Measurements from ENCODE around the gene ATXN7L1.
A peak's percentile ranks its signal among the peaks of the same experiment; 100 is the strongest.

The ATXN7L1 gene

DNA sequence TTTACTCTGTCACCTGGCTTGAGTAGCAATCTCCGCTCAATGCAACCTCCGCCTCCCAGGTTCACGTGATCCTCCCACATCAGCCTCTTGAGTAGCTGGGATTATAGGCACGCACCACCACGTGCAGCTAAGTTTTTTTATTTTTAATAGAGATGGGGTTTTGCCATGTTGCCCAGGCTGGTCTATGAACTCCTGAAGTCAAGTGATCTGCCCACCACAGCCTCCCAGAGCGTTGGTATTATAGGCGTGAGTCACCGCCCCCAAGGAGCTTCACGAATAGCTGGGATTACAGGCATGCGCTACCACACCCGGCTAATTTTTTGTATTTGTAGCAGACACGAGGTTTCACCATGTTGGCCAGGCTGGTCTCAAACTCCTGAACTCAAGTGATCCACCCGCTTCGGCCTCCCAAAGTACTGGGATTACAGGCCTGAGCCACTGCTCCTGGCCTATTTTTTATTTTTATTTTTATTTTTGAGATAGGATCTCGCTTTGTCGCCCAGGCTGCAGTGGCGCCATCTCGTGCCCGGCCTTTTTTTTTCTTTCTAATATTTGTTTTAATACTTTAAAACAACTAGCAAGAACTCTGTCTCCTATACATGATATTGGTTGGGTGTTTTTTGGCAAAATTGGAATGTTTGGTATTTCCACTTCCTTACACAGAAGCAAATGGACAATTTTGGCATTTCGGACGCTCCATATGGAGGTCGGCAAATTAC is 296.2 kb downstream of the ATXN7L1 start:
- DNase-seq (ENCODE audit: low read depth), result peak; percentile 36

DNA sequence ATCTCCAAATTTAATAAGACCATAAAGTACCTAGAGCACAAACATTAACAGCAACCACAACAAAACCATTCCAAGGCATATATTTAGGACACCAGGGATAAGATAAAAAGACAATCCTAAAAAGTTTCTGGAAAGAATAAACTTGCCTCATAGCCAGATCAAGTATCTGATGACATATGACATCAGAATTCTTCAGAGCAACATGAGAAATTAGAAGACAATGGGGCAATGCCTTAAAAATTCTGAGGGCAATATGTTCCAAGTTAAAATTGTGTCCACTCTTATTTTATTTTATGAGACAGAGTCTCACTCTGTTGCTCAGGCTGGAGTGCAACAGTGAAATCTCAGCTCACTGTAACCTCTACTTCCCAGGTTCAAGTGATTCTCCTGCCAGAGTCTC is 297.9 kb downstream of the ATXN7L1 start:
- peak; percentile 10 for DNase-seq (ENCODE audit: low read depth)

DNA sequence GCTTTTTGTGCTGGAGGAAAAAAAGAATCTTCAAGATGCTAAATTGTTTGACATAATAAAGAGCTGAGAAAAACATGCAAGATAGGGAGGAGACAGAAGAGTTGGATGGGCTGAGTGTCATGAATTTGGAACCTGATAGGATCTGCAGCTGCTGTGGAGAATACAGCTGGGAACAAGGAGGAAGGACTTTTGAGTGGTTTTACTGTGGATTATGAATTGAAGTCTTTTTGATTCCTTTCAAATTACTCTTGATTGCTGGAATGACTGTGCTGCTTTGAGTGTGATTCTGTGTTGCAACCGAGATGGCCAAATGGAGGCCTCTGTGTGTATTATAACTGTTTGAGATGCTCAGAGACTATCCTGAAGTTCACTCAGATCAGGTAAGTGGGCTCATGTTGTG is 299.1 kb downstream of the ATXN7L1 start:
- DNase-seq (ENCODE audit: low read depth), result no peak

DNA sequence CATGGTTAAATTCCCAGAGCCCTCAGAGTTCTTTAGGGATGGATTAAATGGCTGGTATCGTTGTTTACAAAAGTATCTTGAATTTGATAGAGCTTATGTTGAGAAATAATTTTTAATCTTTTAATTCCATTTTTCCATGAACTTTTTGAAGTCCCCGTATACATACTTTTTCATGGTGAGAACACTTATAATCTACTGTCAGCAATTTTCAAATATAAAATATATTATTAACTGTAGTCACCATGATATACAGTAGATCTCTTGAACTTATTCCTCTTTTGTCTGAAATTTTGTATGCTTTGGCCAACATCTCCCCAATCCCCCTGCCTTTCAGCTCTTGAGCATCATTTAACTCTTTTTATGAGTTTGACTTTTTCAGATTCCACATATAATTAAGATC is 304.5 kb downstream of the ATXN7L1 start:
- DNase-seq (ENCODE audit: low read depth), result no peak

DNA sequence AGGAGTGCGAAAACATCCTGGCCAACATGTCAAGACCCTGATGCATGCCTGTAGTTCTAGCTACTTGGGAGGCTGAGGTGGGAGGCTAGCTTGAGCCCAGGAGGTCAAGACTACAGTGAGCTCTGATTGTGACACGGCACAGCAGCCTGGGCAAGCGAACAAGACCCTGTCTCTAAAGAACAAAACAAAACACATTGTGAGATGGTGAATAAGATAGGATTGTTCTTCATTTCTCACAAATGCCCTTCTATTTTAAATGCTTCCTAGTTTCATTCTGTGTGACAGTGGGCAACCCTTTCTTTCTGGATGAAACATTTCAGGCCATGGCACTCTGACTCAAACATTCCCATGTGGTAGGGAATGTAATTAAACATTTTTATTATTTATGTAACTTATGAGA is 308.6 kb downstream of the ATXN7L1 start:
- peak; percentile 11 for DNase-seq (ENCODE audit: low read depth)

DNA sequence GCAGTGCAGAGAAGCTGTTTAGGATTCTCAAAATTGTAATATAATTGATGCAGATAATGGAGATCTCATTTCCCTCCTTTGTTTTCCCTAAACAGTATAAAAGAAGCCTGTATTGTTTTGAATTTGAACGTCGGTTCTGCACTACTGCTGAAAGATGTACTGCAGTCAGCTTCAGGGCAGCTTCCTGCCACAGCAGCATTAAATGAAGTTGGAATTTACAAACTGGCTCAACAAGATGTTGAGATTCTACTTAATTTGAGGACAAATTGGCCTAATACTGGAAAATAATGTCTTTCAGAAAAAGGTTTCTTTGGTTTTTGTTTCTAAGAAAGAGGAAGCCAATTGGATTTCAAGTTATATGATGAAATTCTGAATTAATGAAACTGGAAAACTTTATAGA is 309.4 kb downstream of the ATXN7L1 start:
- DNase-seq (ENCODE audit: low read depth), result no peak

DNA sequence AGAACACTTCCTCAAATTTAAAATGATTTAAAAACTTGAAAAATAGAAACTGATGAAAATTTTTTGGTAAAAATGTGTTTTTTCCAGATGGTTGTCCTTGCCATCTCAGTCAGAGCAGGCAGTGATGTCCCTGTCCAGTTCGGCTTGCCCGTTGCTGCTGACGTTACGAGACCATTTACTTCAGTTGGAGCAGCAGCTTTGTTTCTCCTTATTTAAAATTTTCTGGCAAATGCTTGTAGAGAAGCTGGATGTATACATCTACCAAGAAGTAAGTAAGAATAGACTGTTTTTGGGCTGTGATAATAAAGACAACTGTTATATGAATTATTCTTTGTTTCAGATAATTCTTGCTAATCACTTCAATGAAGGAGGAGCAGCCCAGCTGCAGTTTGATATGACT is 311.2 kb downstream of the ATXN7L1 start:
- no peak for DNase-seq (ENCODE audit: low read depth)

DNA sequence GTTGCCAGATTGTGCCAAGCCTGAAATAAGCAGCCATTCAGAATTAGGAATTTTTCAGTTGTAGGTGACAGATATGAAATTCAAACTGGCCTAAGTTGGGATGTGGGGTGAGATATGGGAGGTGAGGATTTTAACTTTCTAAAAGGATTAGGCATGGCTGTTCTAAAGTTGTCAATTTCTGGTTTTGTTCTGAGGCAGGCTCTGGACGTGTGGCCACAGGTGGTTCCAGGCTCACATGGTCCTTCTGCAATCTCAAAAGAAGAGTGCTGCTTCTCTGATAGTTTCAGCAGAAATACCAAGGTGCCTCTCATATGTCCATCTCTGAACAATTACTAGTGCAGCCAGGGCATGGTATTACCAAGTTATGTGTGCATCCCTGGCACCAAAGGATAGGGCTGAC is 316.5 kb downstream of the ATXN7L1 start:
- no peak for DNase-seq (ENCODE audit: low read depth)

All from EH (cell line).